Transverse colon (tissue), 4 donors: ENCODE data around the gene XRN2. TPM values are rescaled to one million over a fixed set of nuclear protein-coding genes. Genes with fewer than 3 reads are reported as not detected.

Experiments used
- DNase-seq: peaks from one replicate; pipeline ENCODE4 v3.0.0-alpha.2; 2019
- H3K27ac ChIP-seq, 4 donors: fragments of 200-600 bp; sonication (generic); 2 replicates each; pipeline ENCODE4 v1.5.1; 2016 to 2018; ENCODE audit warnings: inconsistent platforms in 4 of 4
- H3K27me3 ChIP-seq: fragments of 200-600 bp; sonication (generic); 2 replicates; pipeline ENCODE4 v1.5.1; 2017; ENCODE audit warnings: inconsistent platforms
- H3K36me3 ChIP-seq, 4 donors: fragments of 200-600 bp; sonication (generic); 2 replicates each; pipeline ENCODE4 v1.5.1; 2017 to 2019; ENCODE audit warnings: inconsistent platforms in 4 of 4
- H3K4me1 ChIP-seq, 4 donors: fragments of 200-600 bp; sonication (generic); 2 replicates each; pipeline ENCODE4 v1.5.1; 2017 to 2020; ENCODE audit warnings: inconsistent platforms in 4 of 4
- H3K4me3 ChIP-seq, 4 donors: fragments of 200-600 bp; sonication (generic); 1 replicate in 1 of 4; 2 replicates in 3 of 4; pipeline versions ENCODE4 v1.5.1 to v1.6.1; 2017 to 2019; ENCODE audit warnings: inconsistent platforms in 4 of 4
- H3K9me3 ChIP-seq, 2 donors: fragments of 200-600 bp; sonication (generic); 2 replicates each; pipeline ENCODE4 v1.5.1; 2017 to 2019; ENCODE audit warnings: inconsistent platforms in 2 of 2
- CTCF ChIP-seq, 5 experiments: fragments of 200-600 bp in 3 of 5; fragments of 450-650 bp in 2 of 5; sonication (generic) in 3 of 5; IDR thresholded peaks; 1 replicate in 2 of 5; 2 replicates in 3 of 5; pipeline ENCODE4 v1.5.1; 2016 to 2017; ENCODE audit warnings: antibody characterized with exemption in 5 of 5, inconsistent platforms in 3 of 5, mild to moderate bottlenecking in 2 of 5, moderate library complexity in 1 of 5
- EP300 ChIP-seq: sonication (generic); formaldehyde crosslinking; IDR thresholded peaks from one replicate; pipeline ENCODE4 v1.6.1; 2017; ENCODE audit warnings: antibody characterized with exemption, low read depth
- POLR2A ChIP-seq: fragments of 450-650 bp; IDR thresholded peaks from one replicate; pipeline ENCODE4 v1.6.1; 2016; ENCODE audit warnings: antibody characterized with exemption, mild to moderate bottlenecking, moderate library complexity
- POLR2AphosphoS5 ChIP-seq, 3 donors: sonication (generic); formaldehyde crosslinking; IDR thresholded peaks; one replicate each; pipeline ENCODE4 v1.6.1; 2016; ENCODE audit warnings: antibody characterized with exemption in 3 of 3
- WGBS, 2 donors: methylation state at CpG; one replicate each; pipeline ENCODE4 v1.1.5; 2018; ENCODE audit warnings: low coverage in 1 of 2; 5-methylcytosine and 5-hydroxymethylcytosine counted together
- in situ Hi-C, 4 donors: fragments of 200-750 bp; cut with MboI; loops; one replicate each; pipeline versions ENCODE4 v1.15.0 to v1.15.1; 2017; ENCODE audit warnings: low sequenced_read_pairs in 3 of 4, low pct_ligation_motif_present in 1 of 4, low pct_unique_long_range_greater_than_20kb in 1 of 4
- intact Hi-C: fragments of 100-400 bp; cut with DNase I; formaldehyde crosslinking; loops from one replicate; pipeline ENCODE4 v1.15.1; 2023; ENCODE audit warnings: low total_unique reads
- total RNA-seq, 4 donors: library from RNA; depleted of rRNA; stranded (reverse); fragments of >200 nt; gene quantifications; one replicate each; pipeline ENCODE4 v1.1.0, GENCODE V29; 2016

The XRN2 gene
- total RNA-seq, result 10 to 100 TPM; 16.1 to 46.4 (median 30.3) TPM

GRCh38 chr20:21303061-21303871 lies at the start of gene XRN2:
TSS of gene XRN2 (plus strand) at chr20:21303331. CDS start at chr20:21303399, 68 bp downstream.
- peaks cover 0 to 2% (median 0%) of the 10 kb centered on the region in 4 donors for H3K36me3 ChIP-seq
- peak; percentile 97 for DNase-seq
- no peaks in the 10 kb centered on the region for H3K27me3 ChIP-seq
- H3K9me3 ChIP-seq, result no peaks in the 10 kb centered on the region
- 1% methylated on average over 63 of the region's 87 CpGs; no CpG with 5 or more reads in 1 of the 2 donors for WGBS, 2 donors
- peaks cover 6 to 20% (median 15%) of the 10 kb centered on the region in 4 donors for H3K4me1 ChIP-seq
- peak within 1 kb of the TSS; percentile 94 to 98 (median 97) for H3K27ac ChIP-seq
- TF ChIP-seq POLR2A, result peak; percentile 89
- TF ChIP-seq CTCF (IDR thresholded peaks at IDR 0.05), result no peak
- no peak for TF ChIP-seq EP300
- peak; percentile 93 to 96 (median 95) for TF ChIP-seq POLR2AphosphoS5 (IDR thresholded peaks at IDR 0.05)
- intact Hi-C loops (loop anchor here (10.0 kb wide), 1 partner anchor 178 kb away; the partner anchor contains the start of gene KIZ), in situ Hi-C loops (no loop called here)
- peak within 1 kb of the TSS; percentile 75 to 98 (median 80) for H3K4me3 ChIP-seq

- intact Hi-C loops, result no loop called here
- Histone ChIP-seq H3K27ac (no peak overlapping the region), H3K27me3 (no peaks in the 10 kb centered on the region), H3K4me3 (no peak overlapping the region), H3K9me3 (no peaks in the 10 kb centered on the region), H3K36me3 (no peaks in the 10 kb centered on the region), H3K4me1 (no peaks in the 10 kb centered on the region)
- in situ Hi-C loops, result no loop called here
- no peak for DNase-seq
- 72 to 74% methylated on average over 3 of the region's 3 CpGs for WGBS, 2 donors
- TF ChIP-seq POLR2AphosphoS5 (IDR thresholded peaks at IDR 0.05) (no peak), CTCF (IDR thresholded peaks at IDR 0.05) (no peak), EP300 (no peak), POLR2A (no peak)
These were observed 45.9 kb upstream of the XRN2 start for GRCh38 chr20:21257192-21257591.

- in situ Hi-C loops, result no loop called here
- H3K36me3 ChIP-seq, result no peaks in the 10 kb centered on the region
- H3K9me3 ChIP-seq, result no peaks in the 10 kb centered on the region
- intact Hi-C loops, result no loop called here
- no peaks in the 10 kb centered on the region for H3K4me1 ChIP-seq
- no peak overlapping the region for H3K27ac ChIP-seq
- H3K4me3 ChIP-seq, result no peak overlapping the region
- no peaks in the 10 kb centered on the region for H3K27me3 ChIP-seq
- 81 to 83% methylated on average over 4 to 6 of the region's 6 CpGs for WGBS, 2 donors
- TF ChIP-seq POLR2AphosphoS5 (IDR thresholded peaks at IDR 0.05), result no peak
- no peak for TF ChIP-seq EP300
- TF ChIP-seq POLR2A, result no peak
- TF ChIP-seq CTCF (IDR thresholded peaks at IDR 0.05), result no peak
- no peak for DNase-seq
These were observed 44.7 kb upstream of the XRN2 start for GRCh38 chr20:21258411-21258810.

- Histone ChIP-seq H3K9me3 (no peaks in the 10 kb centered on the region), H3K4me3 (no peak overlapping the region), H3K27me3 (no peaks in the 10 kb centered on the region), H3K36me3 (no peaks in the 10 kb centered on the region), H3K27ac (no peak overlapping the region), H3K4me1 (no peaks in the 10 kb centered on the region)
- no peak for DNase-seq
- intact Hi-C loops (no loop called here), in situ Hi-C loops (no loop called here)
- TF ChIP-seq POLR2AphosphoS5 (IDR thresholded peaks at IDR 0.05) (no peak), POLR2A (no peak)
- 80 to 86% methylated on average over 4 to 8 of the region's 8 CpGs for WGBS, 2 donors
These were observed 43.8 kb upstream of the XRN2 start for GRCh38 chr20:21259346-21259745.
